Fibroblast of lung (primary cell): ENCODE results near the gene KAT5.

Source experiments
- CTCF ChIP-seq, 2 donors: IDR thresholded peaks in 1 of 2; conservative IDR thresholded peaks in 1 of 2; 1 replicate in 1 of 2; 2 replicates in 1 of 2; pipeline ENCODE4 v1.5.1; 2011 to 2012; ENCODE audit warnings: low read length in 2 of 2, control low read depth in 1 of 2, inconsistent platforms in 1 of 2, low read depth in 1 of 2, mild to moderate bottlenecking in 1 of 2
- EZH2 ChIP-seq: IDR thresholded peaks from 2 replicates; pipeline ENCODE4 v1.5.1; 2012; ENCODE audit warnings: low read length, control low read depth, mild to moderate bottlenecking; ENCODE audit errors: missing control alignments

GRCh38 chr11:65743681-65744025 is 31.6 kb downstream of the KAT5 start:
- TF ChIP-seq CTCF (conservative IDR thresholded peaks at IDR 0.05 in 1 of 2, IDR thresholded peaks at IDR 0.05 in 1 of 2; ENCODE audit: low read depth in 1 of 2, low read length in 2 of 2) (no peak), EZH2 (no peak)
